COLO829 (cell line): ENCODE measurements around the gene CWC15.
"Not testable (repeated sequence)": the region's sequence is repeated elsewhere in the genome, so short reads cannot be mapped to it uniquely, and the experiment has no call there.

Experiments
- DNase-seq: peaks from one replicate; pipeline ENCODE4 v3.0.0; 2012; ENCODE audit warnings: low spot score

The CWC15 gene

GRCh38 chr11:94973099-94973968, at the start of gene CWC15, which contains the start of gene KDM4D:
Gene CWC15 (minus strand): TSS chr11:94973556. CDS start chr11:94972185, 1,371 bp downstream.
Gene KDM4D (plus strand): TSS chr11:94973709. CDS start chr11:94997373, 23,664 bp downstream.
- peak; percentile 95 for DNase-seq

GRCh38 chr11:95021468-95021867, 48.1 kb upstream of the CWC15 start:
- not testable (repeated sequence) for DNase-seq

GRCh38 chr11:95016139-95016538, 42.8 kb upstream of the CWC15 start:
- no peak for DNase-seq

GRCh38 chr11:95014184-95014821, 40.9 kb upstream of the CWC15 start:
- DNase-seq, result no peak

- no peak for DNase-seq
Measured at GRCh38 chr11:95011376-95011775, 38.0 kb upstream of the CWC15 start.

GRCh38 chr11:95005642-95006041, 32.3 kb upstream of the CWC15 start:
- no peak for DNase-seq

- DNase-seq, result no peak
Measured at GRCh38 chr11:95003716-95004115, 30.4 kb upstream of the CWC15 start.

GRCh38 chr11:94998285-94998684, 24.9 kb upstream of the CWC15 start:
- DNase-seq, result no peak

- no peak for DNase-seq
Measured at GRCh38 chr11:94997437-94997836, 24.1 kb upstream of the CWC15 start.

GRCh38 chr11:94993400-94993943, 20.1 kb upstream of the CWC15 start:
- DNase-seq, result no peak

- DNase-seq, result no peak
Measured at GRCh38 chr11:94988748-94989147, 15.4 kb upstream of the CWC15 start.

- no peak for DNase-seq
Measured at GRCh38 chr11:94987378-94987777, 14.0 kb upstream of the CWC15 start.

- DNase-seq, result no peak
Measured at GRCh38 chr11:94975599-94975998, 2.2 kb upstream of the CWC15 start.

- DNase-seq, result no peak
Measured at GRCh38 chr11:94974178-94974577, 822 bp upstream of the CWC15 start.

GRCh38 chr11:94972700-94973098, 657 bp downstream of the CWC15 start:
- no peak for DNase-seq

- peak; percentile 37 for DNase-seq
Measured at GRCh38 chr11:94968334-94968958, 4.9 kb downstream of the CWC15 start.

GRCh38 chr11:94964934-94965333, 8.4 kb downstream of the CWC15 start:
- DNase-seq, result no peak

GRCh38 chr11:94961255-94961654, 12.1 kb downstream of the CWC15 start:
- DNase-seq, result no peak

GRCh38 chr11:94960488-94960887, 12.9 kb downstream of the CWC15 start:
- no peak for DNase-seq

- no peak for DNase-seq
Measured at GRCh38 chr11:94959179-94959578, 14.2 kb downstream of the CWC15 start.

- peak; percentile 31 for DNase-seq
Measured at GRCh38 chr11:94958121-94958696, 15.1 kb downstream of the CWC15 start.

- DNase-seq, result no peak
Measured at GRCh38 chr11:94956963-94957362, 16.4 kb downstream of the CWC15 start.
